Left lung (tissue), 10 donors: ENCODE data around the gene SLC45A1. TPM values are rescaled to one million over a fixed set of nuclear protein-coding genes. Genes with fewer than 3 reads are reported as not detected.

Experiments used
- ATAC-seq: fragments of 200-7000 bp; cut with Tn5 transposase; one replicate; pipeline ENCODE4 v1.9.1; 2020; ENCODE audit warnings: moderate library complexity
- DNase-seq, 4 donors: peaks; one replicate each; pipeline ENCODE4 v3.0.0-alpha.2; 2013 to 2020
- H3K27ac ChIP-seq, 2 donors: fragments of 200-600 bp; sonication (generic) in 1 of 2; one replicate each; pipeline versions ENCODE4 v1.5.0 to v1.8.0; 2020 to 2021
- H3K27me3 ChIP-seq, 2 donors: fragments of 200-600 bp; sonication (generic) in 1 of 2; one replicate each; pipeline versions ENCODE4 v1.5.0 to v1.8.0; 2020 to 2021
- H3K36me3 ChIP-seq, 2 donors: fragments of 200-600 bp; sonication (generic) in 1 of 2; one replicate each; pipeline versions ENCODE4 v1.5.0 to v1.8.0; 2020 to 2021
- H3K4me1 ChIP-seq, 2 donors: fragments of 200-600 bp; one replicate each; pipeline ENCODE4 v1.8.0; 2021
- H3K4me3 ChIP-seq, 2 donors: fragments of 200-600 bp; sonication (generic) in 1 of 2; one replicate each; pipeline versions ENCODE4 v1.5.0 to v1.8.0; 2020 to 2021; ENCODE audit warnings: mild to moderate bottlenecking in 1 of 2
- H3K9me3 ChIP-seq, 2 donors: fragments of 200-600 bp; sonication (generic) in 1 of 2; one replicate each; pipeline versions ENCODE4 v1.5.0 to v1.8.0; 2020 to 2021
- intact Hi-C, 2 donors: fragments of 100-400 bp; cut with DNase I; formaldehyde crosslinking; loops; one replicate each; pipeline versions ENCODE4 v1.11.2 to v1.14.2; 2022
- polyA plus RNA-seq, 6 donors: library from polyadenylated mRNA; unstranded; fragments of 120-200 nt; gene quantifications; one replicate each; pipeline ENCODE4 v1.2.1, GENCODE V29; 2013; ENCODE audit not compliant: insufficient read length in 6 of 6
- total RNA-seq, 2 donors: library from RNA; stranded (reverse); fragmentation: NEBNext Ultra II Directional; extraction: Animal tissue kit (Norgen Biotek cat#: 25700); gene quantifications; one replicate each; pipeline ENCODE4 v1.2.1, GENCODE V29; 2021
- TF ChIP-seq, protein P1 (sequence below), 2 donors: fragments of 200-600 bp; sonication (generic) in 1 of 2; IDR thresholded peaks; one replicate each; pipeline versions ENCODE4 v1.5.0 to v1.8.0; 2021; ENCODE audit warnings: antibody characterized with exemption in 2 of 2
- donor health status: DM: no; HTN: yes; CAD: no.
- donor health status: DM: no; HTN: no; CAD: no.

The SLC45A1 gene
- total and polyA plus RNA-seq, 8 donors: 0.51 to 1.4 (median 0.80) TPM

DNA sequence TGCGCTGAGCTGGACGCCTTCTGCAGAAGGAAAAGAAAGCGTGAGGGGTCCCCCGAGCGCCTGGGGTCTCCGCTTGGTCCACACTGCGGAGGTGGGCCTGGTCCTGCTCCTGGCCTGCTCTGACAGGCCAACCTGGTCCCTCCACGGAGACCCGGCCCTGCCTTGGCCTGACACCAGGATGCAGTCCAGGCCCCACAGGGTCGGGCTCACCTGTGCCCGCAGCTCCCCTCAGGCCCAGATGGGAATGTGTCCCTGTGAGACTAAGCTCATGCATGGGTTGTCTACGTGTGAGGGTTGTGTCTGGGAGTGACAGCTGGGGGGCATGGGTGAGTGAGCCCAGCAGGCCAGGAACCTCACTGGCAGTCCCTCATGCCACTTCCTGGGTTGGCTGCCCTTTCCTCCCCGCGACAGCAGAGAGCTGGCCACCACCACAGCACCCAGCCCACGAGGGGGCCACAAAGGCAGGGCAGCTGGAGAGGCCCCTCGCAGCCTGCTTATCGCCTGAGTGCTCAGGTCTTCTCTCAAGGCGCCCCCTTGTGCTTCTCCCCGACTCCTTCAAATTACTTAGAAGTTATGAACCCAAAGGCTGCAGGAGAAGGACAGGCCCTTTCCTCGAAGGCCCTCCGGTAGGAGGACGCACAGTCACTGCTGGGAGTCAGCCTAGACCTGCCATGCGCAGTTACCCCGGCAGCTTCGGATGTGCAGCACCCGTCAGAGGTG is 41.1 kb downstream of the SLC45A1 start:
- DNase-seq (no peak), ATAC-seq (no peak)
- Histone ChIP-seq H3K9me3 (no peaks in the 10 kb centered on the region), H3K27me3 (no peaks in the 10 kb centered on the region), H3K4me3 (no peak overlapping the region), H3K27ac (no peak overlapping the region), H3K4me1 (peaks cover 0 to 9% of the 10 kb centered on the region in 2 donors), H3K36me3 (peaks cover 5 to 99% of the 10 kb centered on the region in 2 donors)
- TF ChIP-seq, protein P1, sequence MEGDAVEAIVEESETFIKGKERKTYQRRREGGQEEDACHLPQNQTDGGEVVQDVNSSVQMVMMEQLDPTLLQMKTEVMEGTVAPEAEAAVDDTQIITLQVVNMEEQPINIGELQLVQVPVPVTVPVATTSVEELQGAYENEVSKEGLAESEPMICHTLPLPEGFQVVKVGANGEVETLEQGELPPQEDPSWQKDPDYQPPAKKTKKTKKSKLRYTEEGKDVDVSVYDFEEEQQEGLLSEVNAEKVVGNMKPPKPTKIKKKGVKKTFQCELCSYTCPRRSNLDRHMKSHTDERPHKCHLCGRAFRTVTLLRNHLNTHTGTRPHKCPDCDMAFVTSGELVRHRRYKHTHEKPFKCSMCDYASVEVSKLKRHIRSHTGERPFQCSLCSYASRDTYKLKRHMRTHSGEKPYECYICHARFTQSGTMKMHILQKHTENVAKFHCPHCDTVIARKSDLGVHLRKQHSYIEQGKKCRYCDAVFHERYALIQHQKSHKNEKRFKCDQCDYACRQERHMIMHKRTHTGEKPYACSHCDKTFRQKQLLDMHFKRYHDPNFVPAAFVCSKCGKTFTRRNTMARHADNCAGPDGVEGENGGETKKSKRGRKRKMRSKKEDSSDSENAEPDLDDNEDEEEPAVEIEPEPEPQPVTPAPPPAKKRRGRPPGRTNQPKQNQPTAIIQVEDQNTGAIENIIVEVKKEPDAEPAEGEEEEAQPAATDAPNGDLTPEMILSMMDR (IDR thresholded peaks at IDR 0.05): no peak
- intact Hi-C loops: loop anchor here in 1 of 2 donors (10.0 kb wide), 1 partner anchor 344 kb away; no protein-coding TSS in a partner anchor

DNA sequence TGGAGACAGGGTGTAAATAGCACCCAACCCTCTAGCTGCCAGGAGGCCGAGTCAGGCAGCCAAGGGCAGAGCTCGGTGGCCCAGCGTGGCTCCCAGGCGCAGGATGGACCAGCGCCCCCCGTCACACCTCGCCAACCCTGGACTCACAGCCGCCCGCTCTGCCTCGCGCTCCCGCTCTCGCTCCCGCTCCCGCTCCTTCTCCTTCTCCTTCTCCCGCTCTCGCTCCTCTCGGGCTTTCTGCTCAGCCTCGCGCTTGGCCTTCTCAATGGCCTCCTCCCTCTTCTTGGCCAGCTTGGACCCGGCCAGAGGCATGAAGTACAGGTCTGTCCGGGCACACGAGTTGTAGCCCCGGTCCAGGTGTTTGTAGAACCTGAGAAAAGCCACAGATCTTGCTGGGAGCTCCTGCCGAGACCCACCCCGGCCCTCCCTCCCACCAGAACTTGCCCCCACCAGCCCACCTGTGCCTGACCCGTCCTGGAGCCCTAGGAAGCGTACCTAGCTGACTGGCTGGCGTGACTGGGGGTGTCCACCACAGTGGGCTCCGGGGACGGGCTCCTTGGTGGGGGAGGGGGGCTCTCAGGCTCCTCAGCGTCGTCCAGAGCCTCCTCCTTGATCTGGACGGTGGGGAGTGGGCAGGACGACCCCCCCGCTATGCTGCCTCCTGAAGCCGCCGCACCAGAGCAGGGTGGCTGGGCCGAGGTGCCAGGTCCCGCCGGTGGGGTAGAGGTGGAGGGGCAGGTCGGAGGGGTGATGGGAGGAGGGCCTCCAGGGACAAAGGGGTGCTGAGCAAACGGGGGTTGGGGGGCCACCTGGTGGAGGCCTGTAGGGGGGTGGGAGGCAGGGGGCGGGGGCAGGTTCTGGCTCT is 41.9 kb downstream of the SLC45A1 start:
- intact Hi-C loops: loop anchor here in 1 of 2 donors (10.0 kb wide), 1 partner anchor 345 kb away; no protein-coding TSS in a partner anchor

DNA sequence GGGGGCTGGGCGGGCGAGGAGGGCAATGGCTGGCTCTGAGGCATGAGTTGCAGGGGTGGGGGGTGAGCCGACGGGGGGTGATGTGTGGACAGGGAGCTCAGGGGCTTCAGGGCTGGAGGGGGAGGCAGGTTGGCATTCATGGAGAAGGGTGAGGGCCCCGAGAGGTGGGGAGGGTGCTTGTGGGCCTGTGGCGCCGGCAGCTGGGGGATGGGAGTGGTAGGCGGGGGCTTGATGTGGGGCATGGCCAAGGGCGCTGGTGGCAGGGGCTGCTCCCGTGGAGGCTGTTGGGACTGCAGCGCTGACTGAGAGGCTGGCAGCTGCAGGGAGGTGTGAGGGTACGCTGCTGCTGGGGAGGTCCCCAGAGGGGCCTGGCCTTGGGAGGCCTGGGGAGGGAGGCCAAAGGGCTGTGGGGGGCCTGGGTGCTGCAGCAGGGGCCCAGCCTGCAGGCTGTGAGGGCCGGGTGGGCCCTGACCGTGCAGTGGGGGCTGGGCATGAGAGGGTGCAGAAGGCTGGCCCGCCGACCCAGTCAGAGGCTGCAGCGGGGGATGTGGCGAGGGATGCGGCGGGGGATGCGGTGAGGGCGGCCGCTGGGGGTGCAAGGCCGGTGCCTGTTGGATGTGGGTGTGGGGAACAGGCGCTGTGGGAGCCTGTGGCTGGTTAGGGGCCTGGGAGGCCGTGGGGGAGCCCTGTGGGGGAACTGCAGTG is 42.7 kb downstream of the SLC45A1 start:
- Histone ChIP-seq H3K4me3 (no peak overlapping the region), H3K27me3 (no peaks in the 10 kb centered on the region), H3K9me3 (no peaks in the 10 kb centered on the region), H3K27ac (no peak overlapping the region), H3K36me3 (peaks cover 5 to 99% of the 10 kb centered on the region in 2 donors), H3K4me1 (peaks cover 0 to 20% of the 10 kb centered on the region in 2 donors)
- intact Hi-C loops: no loop called here
- ATAC-seq: no peak
- no peak for DNase-seq
- TF ChIP-seq, protein P1 (IDR thresholded peaks at IDR 0.05): no peak

More for the DNA sequence above, 41.9 kb downstream of the SLC45A1 start:
- Histone ChIP-seq H3K27ac (no peak overlapping the region), H3K27me3 (no peaks in the 10 kb centered on the region), H3K4me3 (no peak overlapping the region), H3K4me1 (peaks cover 0 to 17% of the 10 kb centered on the region in 2 donors), H3K9me3 (no peaks in the 10 kb centered on the region), H3K36me3 (peaks cover 5 to 99% of the 10 kb centered on the region in 2 donors)
- DNase-seq (no peak), ATAC-seq (no peak)
- TF ChIP-seq, protein P1 (IDR thresholded peaks at IDR 0.05): no peak

DNA sequence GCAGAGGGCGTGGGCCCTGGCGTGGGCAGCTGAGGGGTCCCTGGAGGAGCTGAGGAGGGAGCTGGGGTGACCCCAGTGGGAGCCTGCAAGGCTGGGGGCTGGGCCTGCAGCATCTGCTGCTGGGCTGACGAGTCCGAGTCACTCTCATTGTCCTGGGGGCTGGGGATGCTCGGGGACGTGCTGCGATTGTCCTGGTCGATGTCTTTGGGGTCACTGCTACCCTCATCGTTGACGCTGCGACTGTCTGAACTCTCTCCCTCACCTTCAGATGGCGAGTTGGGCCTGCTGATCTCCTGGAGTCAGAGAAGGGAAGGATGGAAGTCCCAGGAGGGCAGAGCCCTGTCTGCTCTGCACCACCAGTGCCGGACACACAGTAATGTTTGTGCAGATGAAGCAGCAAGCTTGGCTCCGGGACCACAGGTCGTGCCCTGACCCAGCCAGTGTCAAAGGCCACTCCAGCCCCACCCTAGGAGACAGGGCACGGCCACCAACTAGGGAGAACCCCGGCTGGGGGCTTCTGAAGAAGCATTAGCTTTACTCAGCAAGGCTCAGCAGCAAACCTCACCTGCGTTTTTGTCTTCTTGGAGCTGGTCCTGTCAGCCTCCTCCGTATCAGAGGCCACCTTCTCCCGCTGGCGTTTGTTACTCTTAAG is 43.4 kb downstream of the SLC45A1 start:
- Histone ChIP-seq H3K36me3 (peaks cover 5 to 99% of the 10 kb centered on the region in 2 donors), H3K27me3 (no peaks in the 10 kb centered on the region), H3K4me1 (peaks cover 0 to 20% of the 10 kb centered on the region in 2 donors), H3K4me3 (no peak overlapping the region), H3K9me3 (no peaks in the 10 kb centered on the region), H3K27ac (no peak overlapping the region)
- intact Hi-C loops: no loop called here
- no peak for DNase-seq
- no peak for ATAC-seq
- TF ChIP-seq, protein P1 (IDR thresholded peaks at IDR 0.05): no peak
